HepG2 (cell line): Measurements from ENCODE around the gene LTK.

Source experiments
- NFATC3 ChIP-seq: sonication (generic); formaldehyde crosslinking; IDR thresholded peaks from 2 replicates; pipeline ENCODE4 v1.5.1; 2020; ENCODE audit warnings: mild to moderate bottlenecking, missing genetic modification reagents
- NFIC ChIP-seq: IDR thresholded peaks from 2 replicates; pipeline ENCODE4 v1.6.1; 2012; ENCODE audit warnings: mild to moderate bottlenecking, low read length, inconsistent platforms
- POLR2A ChIP-seq, 2 experiments: IDR thresholded peaks; 2 replicates each; pipeline ENCODE4 v1.6.1; 2011; ENCODE audit warnings: low read depth in 2 of 2, low read length in 2 of 2, mild to moderate bottlenecking in 1 of 2, moderate library complexity in 1 of 2; ENCODE audit not compliant: insufficient read depth in 1 of 2
- RAD21 ChIP-seq: fragments of 450-650 bp; formaldehyde crosslinking; IDR thresholded peaks from 2 replicates; pipeline ENCODE4 v1.5.0; 2020; ENCODE audit warnings: mild to moderate bottlenecking
- REPIN1 ChIP-seq: sonication (generic); formaldehyde crosslinking; IDR thresholded peaks from 2 replicates; pipeline ENCODE4 v1.8.0; 2022; ENCODE audit warnings: missing genetic modification reagents, low read depth, mild to moderate bottlenecking, borderline replicate concordance
- TCF7 ChIP-seq: sonication (generic); IDR thresholded peaks from 2 replicates; pipeline ENCODE4 v1.6.1; 2016; ENCODE audit warnings: antibody characterized with exemption, low read depth
- ZNF124 ChIP-seq: sonication (generic); formaldehyde crosslinking; IDR thresholded peaks from 2 replicates; pipeline ENCODE4 v1.4.0; 2020; ENCODE audit warnings: missing genetic modification reagents
- TF ChIP-seq, protein P1 (sequence below): sonication (generic); formaldehyde crosslinking; IDR thresholded peaks from 2 replicates; pipeline ENCODE4 v1.5.0; 2020; ENCODE audit warnings: mild to moderate bottlenecking, missing genetic modification reagents, moderate library complexity
- TF ChIP-seq, protein P2 (sequence below): sonication (generic); formaldehyde crosslinking; IDR thresholded peaks from 2 replicates; pipeline ENCODE4 v1.4.0; 2020; ENCODE audit warnings: mild to moderate bottlenecking, low read depth, missing genetic modification reagents

DNA sequence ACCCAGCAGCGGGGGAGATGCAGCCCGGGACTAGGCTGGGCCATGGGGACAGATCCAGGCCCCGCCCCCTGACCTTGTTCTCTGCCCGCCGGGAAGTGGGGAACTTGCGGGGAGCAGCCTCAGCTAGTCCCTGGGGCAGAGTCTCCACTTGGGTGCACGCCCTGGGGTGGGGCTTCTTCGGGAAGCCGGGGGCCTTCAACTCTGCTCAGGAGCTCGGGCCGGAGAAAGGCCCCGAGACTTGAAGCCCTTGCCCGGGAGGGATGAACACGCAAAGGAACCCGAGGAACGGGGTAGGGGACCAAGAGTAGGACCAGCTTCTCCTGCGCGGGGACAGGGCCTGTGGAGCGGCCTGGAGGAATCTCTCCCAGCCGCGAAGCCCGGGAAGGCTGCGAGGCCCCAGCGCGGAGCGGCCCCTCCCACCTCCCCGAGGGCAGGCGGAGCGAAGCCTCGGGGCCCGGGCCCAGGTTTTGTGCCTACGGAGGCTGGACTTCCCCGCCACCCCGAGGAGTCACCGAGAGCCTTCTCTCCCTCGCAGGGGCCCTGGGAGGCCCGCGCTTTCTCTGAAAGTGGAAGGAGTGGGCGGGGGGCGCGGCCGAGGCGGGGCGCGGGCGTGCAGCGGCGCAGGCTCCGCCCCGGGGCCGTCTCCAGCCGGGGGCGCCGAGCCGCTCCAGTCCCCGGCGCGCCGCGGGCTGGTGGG lies 20.3 kb downstream of the LTK start, which contains the start of gene ITPKA:
- TF ChIP-seq RAD21 (peak; percentile 10; the same call in 1 of the 2 replicates), NFIC (no peak), NFATC3 (CRISPR knock-in tag) (peak; percentile 88), POLR2A (IDR thresholded peaks at IDR 0.05; ENCODE audit: insufficient read depth in 1 of 2, low read depth in 2 of 2, low read length in 2 of 2) (peak in 1 of 2 experiments; percentile 70; a peak in 2 of 4 replicates), TCF7 (no peak), REPIN1 (CRISPR knock-in tag) (peak; percentile 46; the same call in 1 of the 2 replicates), ZNF124 (CRISPR knock-in tag) (peak; percentile 66)
- TF ChIP-seq, protein P1, sequence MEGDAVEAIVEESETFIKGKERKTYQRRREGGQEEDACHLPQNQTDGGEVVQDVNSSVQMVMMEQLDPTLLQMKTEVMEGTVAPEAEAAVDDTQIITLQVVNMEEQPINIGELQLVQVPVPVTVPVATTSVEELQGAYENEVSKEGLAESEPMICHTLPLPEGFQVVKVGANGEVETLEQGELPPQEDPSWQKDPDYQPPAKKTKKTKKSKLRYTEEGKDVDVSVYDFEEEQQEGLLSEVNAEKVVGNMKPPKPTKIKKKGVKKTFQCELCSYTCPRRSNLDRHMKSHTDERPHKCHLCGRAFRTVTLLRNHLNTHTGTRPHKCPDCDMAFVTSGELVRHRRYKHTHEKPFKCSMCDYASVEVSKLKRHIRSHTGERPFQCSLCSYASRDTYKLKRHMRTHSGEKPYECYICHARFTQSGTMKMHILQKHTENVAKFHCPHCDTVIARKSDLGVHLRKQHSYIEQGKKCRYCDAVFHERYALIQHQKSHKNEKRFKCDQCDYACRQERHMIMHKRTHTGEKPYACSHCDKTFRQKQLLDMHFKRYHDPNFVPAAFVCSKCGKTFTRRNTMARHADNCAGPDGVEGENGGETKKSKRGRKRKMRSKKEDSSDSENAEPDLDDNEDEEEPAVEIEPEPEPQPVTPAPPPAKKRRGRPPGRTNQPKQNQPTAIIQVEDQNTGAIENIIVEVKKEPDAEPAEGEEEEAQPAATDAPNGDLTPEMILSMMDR (CRISPR knock-in tag): no peak
- TF ChIP-seq, protein P2, sequence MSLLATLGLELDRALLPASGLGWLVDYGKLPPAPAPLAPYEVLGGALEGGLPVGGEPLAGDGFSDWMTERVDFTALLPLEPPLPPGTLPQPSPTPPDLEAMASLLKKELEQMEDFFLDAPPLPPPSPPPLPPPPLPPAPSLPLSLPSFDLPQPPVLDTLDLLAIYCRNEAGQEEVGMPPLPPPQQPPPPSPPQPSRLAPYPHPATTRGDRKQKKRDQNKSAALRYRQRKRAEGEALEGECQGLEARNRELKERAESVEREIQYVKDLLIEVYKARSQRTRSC: no peak
